Epithelial cell of proximal tubule (primary cell): ENCODE results near the gene NUPR1. TPM values are rescaled to one million over a fixed set of nuclear protein-coding genes. Genes with fewer than 3 reads are reported as not detected.

Experiments used
- DNase-seq: peaks from one replicate; pipeline ENCODE4 v3.0.0-alpha.2; 2011; ENCODE audit warnings: low read depth
- H3K4me3 ChIP-seq: 2 replicates; pipeline ENCODE4 v1.5.1; 2011; ENCODE audit warnings: low read depth, mild to moderate bottlenecking, low read length
- CTCF ChIP-seq: conservative IDR thresholded peaks from 2 replicates; pipeline ENCODE4 v1.5.1; 2012; ENCODE audit warnings: low read depth, mild to moderate bottlenecking, low read length
- total RNA-seq: library from RNA; depleted of rRNA; stranded (reverse); fragments of >200 nt; gene quantifications from 2 replicates; pipeline ENCODE4 v1.2.3, GENCODE V29; 2015

The NUPR1 gene
- total RNA-seq, 1 donor from 2014 or later = not detected

- no peak overlapping the region for H3K4me3 ChIP-seq
- DNase-seq = no peak
- no peak for TF ChIP-seq CTCF
These were observed 24.4 kb upstream of the NUPR1 start for GRCh38 chr16:28563218-28563617.

DNA sequence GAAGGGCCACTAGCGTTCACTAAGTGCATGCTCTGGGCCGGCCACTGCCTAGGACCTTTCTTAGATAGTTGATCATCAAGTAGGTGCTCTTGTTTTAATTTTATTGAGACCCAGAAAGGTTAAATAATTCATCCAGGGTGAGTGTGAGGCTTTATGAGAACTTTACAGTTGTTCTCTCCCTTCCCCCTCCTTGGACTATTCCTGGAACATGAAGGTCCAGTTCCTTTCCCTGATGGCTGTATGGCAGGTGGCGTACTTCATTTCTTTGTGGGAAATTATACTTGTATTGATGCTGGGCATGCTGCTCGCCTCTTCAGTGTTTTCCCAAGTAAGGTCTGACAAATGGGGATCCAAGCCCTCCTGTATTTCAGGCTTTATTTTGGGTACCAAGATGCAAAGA lies 23.4 kb upstream of the NUPR1 start:
- H3K4me3 ChIP-seq = no peak overlapping the region
- TF ChIP-seq CTCF = no peak
- no peak for DNase-seq

DNA sequence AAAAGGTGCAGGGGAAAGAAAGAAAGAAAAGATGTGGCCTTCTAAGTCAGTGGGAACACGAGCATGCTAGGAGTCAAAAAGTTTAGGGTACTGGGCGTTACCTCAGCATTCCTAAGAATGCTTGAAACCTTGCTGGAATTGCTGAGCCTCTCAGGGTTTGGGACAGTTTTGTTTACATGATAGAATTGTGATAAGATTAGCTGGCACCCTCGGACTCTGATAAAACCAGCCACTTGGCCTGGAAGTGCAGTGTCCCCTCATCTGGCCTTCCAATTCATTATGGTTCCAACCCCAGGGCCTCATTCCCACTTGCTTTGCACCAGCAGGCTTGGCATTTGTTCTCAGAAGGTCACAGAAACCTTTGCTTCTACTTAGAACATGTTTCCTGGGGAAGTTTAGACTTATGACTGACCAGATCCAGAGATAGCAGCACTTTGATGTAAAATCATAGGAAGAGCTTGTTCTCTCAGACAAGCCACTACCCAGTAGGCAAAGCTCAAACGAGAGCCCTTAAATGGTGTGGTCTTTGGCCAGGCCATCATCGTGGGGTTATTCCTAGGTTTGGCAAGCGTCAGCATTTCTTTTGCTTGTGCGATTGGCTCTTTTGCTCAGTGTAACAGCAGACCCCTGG lies 22.9 kb upstream of the NUPR1 start:
- DNase-seq = no peak
- TF ChIP-seq CTCF = no peak
- no peak overlapping the region for H3K4me3 ChIP-seq

- DNase-seq = no peak
- TF ChIP-seq CTCF = no peak
- H3K4me3 ChIP-seq = no peak overlapping the region
These were observed 19.7 kb upstream of the NUPR1 start for GRCh38 chr16:28558456-28558855.

- no peak overlapping the region for H3K4me3 ChIP-seq
- DNase-seq = no peak
- no peak for TF ChIP-seq CTCF
These were observed 18.1 kb upstream of the NUPR1 start for GRCh38 chr16:28556914-28557320.

DNA sequence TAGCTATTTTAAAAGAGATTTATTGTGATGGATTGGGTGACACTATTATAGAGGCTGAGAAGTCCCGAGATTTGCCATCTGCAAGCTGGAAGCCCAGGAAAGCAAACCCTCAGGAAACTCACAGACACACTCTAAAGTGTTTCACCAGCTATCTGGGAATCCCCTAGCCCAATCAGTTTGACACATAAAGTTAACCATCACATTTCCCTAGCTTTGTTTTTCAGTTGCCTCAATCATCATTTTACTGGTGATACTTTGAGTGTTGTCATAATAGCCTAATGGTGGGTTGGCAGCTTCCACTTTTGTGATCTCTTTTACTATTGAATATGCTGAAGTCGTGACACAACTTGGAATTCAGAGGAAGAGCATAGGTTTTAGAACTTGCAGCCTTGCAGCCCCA lies 16.8 kb upstream of the NUPR1 start:
- TF ChIP-seq CTCF = no peak
- no peak for DNase-seq
- H3K4me3 ChIP-seq = no peak overlapping the region
